HCT116 (cell line): ENCODE results near the gene NLRP4. TPM values are rescaled to one million over a fixed set of nuclear protein-coding genes. Genes with fewer than 3 reads are reported as not detected.

ENCODE experiments used
- ATAC-seq: fragments of 200-7000 bp; cut with Tn5 transposase; 2 replicates; pipeline ENCODE4 v1.9.1; 2020; ENCODE audit warnings: mild to moderate bottlenecking, moderate library complexity
- BruUV-seq: library from RNA; stranded (reverse); fragments of 400-500 nt; replicated peaks from 2 replicates; lab custom pipeline; 2021; lab: Mats Ljungman, UMichigan
- CTCF ChIA-PET: fragments of 300-600 bp; sonication (Branson Sonifier 250); formaldehyde crosslinking; loops from one replicate; lab custom pipeline; 2021; ENCODE audit warnings: antibody characterized with exemption; lab: Charles Lee
- POLR2A ChIA-PET: fragments of 300-600, 350-600 bp; sonication (Branson Sonifier 250); formaldehyde crosslinking; loops from one replicate; lab custom pipeline; 2021; ENCODE audit warnings: antibody characterized with exemption; lab: Charles Lee
- RAD21 ChIA-PET, 2 experiments: fragments of 300-600 bp; sonication (Branson Sonifier 250); formaldehyde crosslinking; loops; one replicate each; lab custom pipeline; 2023; ENCODE audit warnings: low total read pairs in 2 of 2; ENCODE audit not compliant: uncharacterized antibody in 2 of 2, unreplicated experiment in 2 of 2, low non-redundant PET in 1 of 2; lab: Charles Lee
- DNase-seq: peaks from one replicate; pipeline ENCODE4 v3.0.0-alpha.2; 2010; ENCODE audit warnings: low read depth, low spot score
- H2AFZ ChIP-seq: fragments of 200-600 bp; shearing (Covaris generic), sonication (generic); 2 replicates; pipeline ENCODE4 v1.6.1; 2017; ENCODE audit warnings: low read depth, mixed run types, mixed read lengths, antibody characterized with exemption, low read length; ENCODE audit not compliant: poor library complexity, severe bottlenecking
- H3K27ac ChIP-seq: 2 replicates; pipeline ENCODE4 v1.5.1; 2012; ENCODE audit warnings: low read depth, low read length
- H3K27me3 ChIP-seq: fragments of 200-600 bp; sonication (generic); 2 replicates; pipeline ENCODE4 v1.6.1; 2016; ENCODE audit warnings: mixed run types, low read length, mixed read lengths; ENCODE audit not compliant: insufficient read depth
- H3K36me3 ChIP-seq, 2 experiments: fragments of 200-500 bp in 1 of 2; fragments of 200-600 bp in 1 of 2; sonication (Bioruptor generic) in 1 of 2; sonication (generic) in 1 of 2; 2 replicates each; pipeline versions ENCODE4 v1.5.1 to v1.6.1; 2014 to 2016; ENCODE audit warnings: low read length in 2 of 2, inconsistent platforms in 1 of 2, mixed read lengths in 1 of 2, mixed run types in 1 of 2; ENCODE audit not compliant: insufficient read depth in 2 of 2, control insufficient read depth in 1 of 2
- H3K4me1 ChIP-seq, 2 experiments: fragments of 200-600 bp in 1 of 2; sonication (generic) in 1 of 2; 2 replicates each; pipeline versions ENCODE4 v1.5.1 to v1.6.1; 2012 to 2017; ENCODE audit warnings: low read length in 2 of 2, inconsistent platforms in 1 of 2, mild to moderate bottlenecking in 1 of 2, mixed read lengths in 1 of 2, mixed run types in 1 of 2, moderate library complexity in 1 of 2; ENCODE audit not compliant: insufficient read depth in 2 of 2, control insufficient read depth in 1 of 2
- H3K4me2 ChIP-seq: fragments of 200-600 bp; sonication (generic); 2 replicates; pipeline ENCODE4 v1.6.1; 2017; ENCODE audit warnings: mixed run types, low read length, mixed read lengths
- H3K4me3 ChIP-seq, 2 experiments: fragments of 200-600 bp in 1 of 2; sonication (generic) in 1 of 2; replicated peaks in 1 of 2; 2 replicates each; pipeline ENCODE4 v1.5.1; 2011 to 2016; ENCODE audit warnings: low read length in 2 of 2, control low read depth in 1 of 2, low read depth in 1 of 2, mild to moderate bottlenecking in 1 of 2, mixed read lengths in 1 of 2, mixed run types in 1 of 2
- H3K79me2 ChIP-seq: fragments of 200-600 bp; sonication (generic); 2 replicates; pipeline ENCODE4 v1.6.1; 2017; ENCODE audit warnings: mild to moderate bottlenecking, mixed run types, low read length, moderate library complexity, mixed read lengths; ENCODE audit not compliant: insufficient read depth
- H3K9ac ChIP-seq: fragments of 200-600 bp; sonication (generic); 2 replicates; pipeline ENCODE4 v1.6.1; 2016; ENCODE audit warnings: low read length, mixed read lengths
- H3K9me2 ChIP-seq: fragments of 200-600 bp; sonication (generic), shearing (Covaris generic); 2 replicates; pipeline ENCODE4 v1.6.1; 2017; ENCODE audit warnings: mixed run types, mild to moderate bottlenecking, moderate library complexity; ENCODE audit not compliant: insufficient read depth
- H3K9me3 ChIP-seq, 2 experiments: fragments of 200-500 bp in 1 of 2; fragments of 200-600 bp in 1 of 2; sonication (Bioruptor generic) in 1 of 2; sonication (generic) in 1 of 2; 2 replicates each; pipeline ENCODE4 v1.6.1; 2014 to 2017; ENCODE audit warnings: low read length in 2 of 2, mixed read lengths in 2 of 2, inconsistent platforms in 1 of 2, low read depth in 1 of 2, mild to moderate bottlenecking in 1 of 2, mixed run types in 1 of 2, moderate library complexity in 1 of 2; ENCODE audit not compliant: control insufficient read depth in 1 of 2, insufficient read depth in 1 of 2
- H4K20me1 ChIP-seq: fragments of 200-600 bp; sonication (generic), shearing (Covaris generic); 2 replicates; pipeline ENCODE4 v1.6.1; 2017; ENCODE audit warnings: mixed run types, mild to moderate bottlenecking, moderate library complexity; ENCODE audit not compliant: insufficient read depth
- ATF3 ChIP-seq: IDR thresholded peaks from 2 replicates; pipeline ENCODE4 v1.6.1; 2012
- EGR1 ChIP-seq: IDR thresholded peaks from 2 replicates; pipeline ENCODE4 v1.6.1; 2012; ENCODE audit warnings: low read depth
- ELF1 ChIP-seq: IDR thresholded peaks from 2 replicates; pipeline ENCODE4 v1.6.1; 2012; ENCODE audit warnings: low read depth, borderline replicate concordance
- JUND ChIP-seq: IDR thresholded peaks from 2 replicates; pipeline ENCODE4 v1.6.1; 2012
- POLR2A ChIP-seq: IDR thresholded peaks from 2 replicates; pipeline ENCODE4 v1.7.0; 2011; ENCODE audit warnings: borderline replicate concordance; ENCODE audit not compliant: insufficient read depth, insufficient read length; ENCODE audit errors: extremely low read depth
- POLR2AphosphoS5 ChIP-seq: IDR thresholded peaks from 2 replicates; pipeline ENCODE4 v1.6.1; 2011; ENCODE audit warnings: mild to moderate bottlenecking, low read depth, low read length, moderate library complexity
- SIN3A ChIP-seq: IDR thresholded peaks from 2 replicates; pipeline ENCODE4 v1.6.1; 2012; ENCODE audit warnings: low read depth
- SP1 ChIP-seq: IDR thresholded peaks from 2 replicates; pipeline ENCODE4 v1.6.1; 2012; ENCODE audit warnings: low read depth
- SRF ChIP-seq: IDR thresholded peaks from 2 replicates; pipeline ENCODE4 v1.6.1; 2012; ENCODE audit warnings: low read depth
- TCF7L2 ChIP-seq: IDR thresholded peaks from 2 replicates; pipeline ENCODE4 v1.7.0; 2011; ENCODE audit warnings: borderline replicate concordance, inconsistent platforms; ENCODE audit not compliant: insufficient read depth, insufficient read length; ENCODE audit errors: extremely low read depth
- ZBTB33 ChIP-seq: IDR thresholded peaks from 2 replicates; pipeline ENCODE4 v1.6.1; 2011; ENCODE audit warnings: mild to moderate bottlenecking, low read length, moderate library complexity; ENCODE audit not compliant: insufficient replicate concordance; ENCODE audit errors: extremely low read depth
- intact Hi-C: fragments of 100-400 bp; cut with micrococcal nuclease; formaldehyde crosslinking; loops from 2 replicates; pipeline ENCODE4 v1.10.0; 2022
- total RNA-seq: library from RNA; stranded (reverse); gene quantifications from one replicate; pipeline ENCODE4 v1.2.1, GENCODE V29; 2021; ENCODE audit not compliant: unreplicated experiment

The NLRP4 gene
- total RNA-seq, 1 experiment from 2014 or later = 0.52 TPM

- Histone ChIP-seq H3K79me2 (no peaks in the 10 kb centered on the region), H3K9ac (no peak overlapping the region), H3K27me3 (peaks cover 26% of the 10 kb centered on the region), H3K27ac (no peak overlapping the region), H3K36me3 (no peaks in the 10 kb centered on the region), H3K4me3 (no peak overlapping the region), H4K20me1 (no peaks in the 10 kb centered on the region), H2AFZ (no peak overlapping the region), H3K9me3 (no peaks in the 10 kb centered on the region)
- intact Hi-C loops = no loop called here
- CTCF ChIA-PET = no interaction called here
- BruUV-seq = no TSS peak
- ATAC-seq (no peak), DNase-seq (no peak)
- TF ChIP-seq TCF7L2 (no peak), JUND (no peak), ZBTB33 (no peak), SP1 (no peak), SRF (no peak), ATF3 (no peak), POLR2A (no peak), EGR1 (no peak), SIN3A (no peak), ELF1 (no peak)
- TF ChIP-seq, all 23 proteins: peak for 0
- Histone ChIP-seq H3K4me2 (no peak overlapping the region), H3K4me1 (no peaks in the 10 kb centered on the region), H3K9me2 (no peaks in the 10 kb centered on the region)
- RAD21 ChIA-PET = no interaction called here
- POLR2A ChIA-PET = no interaction called here
Measured at GRCh38 chr19:55907286-55907685, 70.9 kb downstream of the NLRP4 start.

GRCh38 chr19:55907746-55908145 is 71.4 kb downstream of the NLRP4 start:
- no peaks in the 10 kb centered on the region for H3K9me3 ChIP-seq
- no TSS peak for BruUV-seq
- CTCF ChIA-PET = no interaction called here

More at GRCh38 chr19:55907746-55908145, 71.4 kb downstream of the NLRP4 start:
- POLR2A ChIA-PET = no interaction called here
- TF ChIP-seq SP1 (no peak), POLR2AphosphoS5 (no peak), EGR1 (no peak), ATF3 (no peak)
- Histone ChIP-seq H3K36me3 (no peaks in the 10 kb centered on the region), H3K4me3 (no peak overlapping the region), H3K79me2 (no peaks in the 10 kb centered on the region), H3K9me2 (no peaks in the 10 kb centered on the region), H2AFZ (no peak overlapping the region), H3K4me2 (no peak overlapping the region), H4K20me1 (no peaks in the 10 kb centered on the region), H3K27me3 (peaks cover 30% of the 10 kb centered on the region), H3K9ac (no peak overlapping the region), H3K4me1 (no peaks in the 10 kb centered on the region), H3K27ac (no peak overlapping the region)
- RAD21 ChIA-PET = no interaction called here
- ATAC-seq (no peak), DNase-seq (no peak)
- intact Hi-C loops = no loop called here
